Measurements from ENCODE around the gene KRTAP5-8. TPM values are rescaled to one million over a fixed set of nuclear protein-coding genes. Genes with fewer than 3 reads are reported as not detected.

The KRTAP5-8 gene
- total and polyA plus RNA-seq, 2 of the 4 experiments (the other 2 are of a cell fraction), result 0.07 TPM; not detected in 1

DNA sequence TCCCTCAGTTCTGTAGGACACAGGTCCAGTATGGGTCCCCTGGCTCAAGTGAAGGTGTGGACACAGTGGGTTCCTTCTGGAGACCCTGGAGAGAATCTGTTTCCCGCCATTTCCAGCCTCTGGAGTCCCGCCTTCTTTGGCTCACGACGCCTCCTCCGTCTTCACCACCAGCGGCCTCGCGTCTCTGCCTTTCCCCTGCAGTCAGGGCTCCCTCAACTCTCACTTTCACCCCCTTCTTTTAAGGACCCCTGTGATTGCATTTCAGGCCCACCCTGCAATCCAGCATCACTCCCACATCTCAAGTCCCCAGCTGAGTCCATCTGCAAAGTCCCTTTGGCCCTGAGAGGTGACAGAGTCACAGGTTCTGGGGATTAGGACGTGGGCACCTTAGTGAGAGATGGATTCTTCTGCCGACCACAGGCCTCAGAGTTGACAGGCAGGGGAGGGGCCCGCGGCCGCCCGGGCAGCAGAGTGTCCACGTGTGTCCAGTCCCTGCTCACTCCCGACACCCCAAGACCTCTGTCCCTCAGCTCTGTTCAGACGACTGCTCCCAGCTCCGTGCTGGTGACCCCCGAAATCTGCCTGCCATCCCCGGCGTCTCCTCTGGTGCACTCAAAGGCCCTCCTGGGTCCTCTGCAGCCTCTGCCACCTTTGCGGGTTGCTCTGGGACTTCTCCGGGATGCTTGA is 47.6 kb upstream of the KRTAP5-8 start:
- H4K5ac ChIP-seq (ENCODE audit: low read depth, low read length), result no peak overlapping the region
- 96% methylated on average over 12 of the region's 23 CpGs; no CpG with 5 or more reads in 1 of the 2 experiments for WGBS, 2 experiments (ENCODE audit: extremely low coverage in 2 of 2, insufficient read length in 1 of 2)
- H2AK9ac ChIP-seq (replicated peaks; ENCODE audit: low read depth, low read length, poor library complexity), result no peak overlapping the region
- intact Hi-C loops (cut with micrococcal nuclease), result no loop called here
- no peak overlapping the region for H3K18ac ChIP-seq (ENCODE audit: low read depth, low read length)
- H2BK120ac ChIP-seq (ENCODE audit: low read depth, low read length), result no peak overlapping the region
- POLR2A ChIA-PET (ENCODE audit: unreplicated experiment), result no interaction called here
- no peak overlapping the region for H3K14ac ChIP-seq (replicated peaks; ENCODE audit: low read depth, low read length)
- H3K9me3 ChIP-seq (ENCODE audit: control insufficient read depth, insufficient read depth, low read length), result no peaks in the 10 kb centered on the region
- TF ChIP-seq NFE2L2 (IDR thresholded peaks at IDR 0.05; ENCODE audit: low read depth, low read length) (no peak), BHLHE40 (IDR thresholded peaks at IDR 0.05; ENCODE audit: low read depth, low read length) (no peak), CHD1 (IDR thresholded peaks at IDR 0.05; ENCODE audit: low read depth, low read length) (no peak)
- no peak overlapping the region for H3K56ac ChIP-seq (ENCODE audit: extremely low read depth, insufficient read depth, low read length)
- H3K27me3 ChIP-seq (ENCODE audit: control insufficient read depth, insufficient read depth, low read length), result no peaks in the 10 kb centered on the region
- no peak overlapping the region for H3K27ac ChIP-seq (ENCODE audit: insufficient read depth, low read length)
- no TSS peak for BruUV-seq (replicated peaks)
- H2BK5ac ChIP-seq (ENCODE audit: low read depth, low read length, poor library complexity, severe bottlenecking), result no peak overlapping the region
- no peak overlapping the region for H4K91ac ChIP-seq (ENCODE audit: insufficient read depth, low read depth, low read length)
- dilution Hi-C loops (cut with HindIII; ENCODE audit: low sequenced_read_pairs, unreplicated experiment), result no loop called here
- H3K23ac ChIP-seq (ENCODE audit: low read depth, low read length), result no peak overlapping the region
- no peak overlapping the region for H2AFZ ChIP-seq (replicated peaks; ENCODE audit: low read length, poor library complexity)
- no peak overlapping the region for H2BK20ac ChIP-seq (ENCODE audit: low read depth, low read length)
- ATAC-seq (ENCODE audit: low read depth) (no peak), DNase-seq (no peak)
- no peak overlapping the region for H3K4me2 ChIP-seq (ENCODE audit: low read depth, low read length)
- no peak overlapping the region for H3K4me3 ChIP-seq (ENCODE audit: insufficient read depth, low read depth, low read length)
- H2BK15ac ChIP-seq (ENCODE audit: low read depth, low read length), result no peak overlapping the region
- H4K8ac ChIP-seq (ENCODE audit: low read depth in 2 of 2, low read length in 2 of 2), result no peak overlapping the region
- H3K9me1 ChIP-seq (ENCODE audit: insufficient read depth, low read length), result peaks cover 27% of the 10 kb centered on the region
- CTCF ChIA-PET, result no interaction called here
- H4K20me1 ChIP-seq (ENCODE audit: insufficient read depth, low read length), result no peaks in the 10 kb centered on the region; the same call in 1 of the 2 replicates
- no peak overlapping the region for H2AK5ac ChIP-seq (ENCODE audit: low read depth, low read length)
- no peak overlapping the region for H3K9ac ChIP-seq (ENCODE audit: low read depth, low read length)
- peaks cover 4 to 5% of the 10 kb centered on the region in 2 experiments; a peak in 2 of 4 replicates for H3K79me1 ChIP-seq (ENCODE audit: low read depth in 1 of 2, low read length in 2 of 2)
- in situ Hi-C loops (cut with MboI; ENCODE audit: low sequenced_read_pairs), result no loop called here
- H3K36me3 ChIP-seq (ENCODE audit: control insufficient read depth, insufficient read depth, low read length), result peaks cover 41% of the 10 kb centered on the region
- H3K4me1 ChIP-seq (ENCODE audit: control insufficient read depth, insufficient read depth, low read length), result peaks cover 11% of the 10 kb centered on the region; the same call in 1 of the 2 replicates
- no peak overlapping the region for H3K4ac ChIP-seq (ENCODE audit: low read depth, low read length)
